Neural crest cell (in vitro differentiated cells): ENCODE data around the gene CRNKL1. TPM values are rescaled to one million over a fixed set of nuclear protein-coding genes. Genes with fewer than 3 reads are reported as not detected.

Source experiments
- DNase-seq: peaks from one replicate; pipeline ENCODE4 v3.0.0; 2021; ENCODE audit warnings: low read depth, mixed read lengths, low spot score
- H3K27ac Mint-ChIP-seq: one replicate; pipeline ENCODE4 v1.8.0; 2021; ENCODE audit warnings: mild to moderate bottlenecking, mixed read lengths; ENCODE audit not compliant: unreplicated experiment
- H3K27me3 Mint-ChIP-seq: 2 replicates; pipeline ENCODE4 v1.8.0; 2021; ENCODE audit warnings: low read depth, mild to moderate bottlenecking, mixed read lengths
- H3K36me3 Mint-ChIP-seq: 2 replicates; pipeline ENCODE4 v1.8.0; 2021; ENCODE audit warnings: low read depth, mild to moderate bottlenecking, mixed read lengths
- H3K4me1 Mint-ChIP-seq: 2 replicates; pipeline ENCODE4 v1.8.0; 2021; ENCODE audit warnings: mixed read lengths
- H3K4me3 Mint-ChIP-seq: one replicate; pipeline ENCODE4 v1.8.0; 2021; ENCODE audit warnings: mild to moderate bottlenecking, mixed read lengths
- H3K9me3 Mint-ChIP-seq: 2 replicates; pipeline ENCODE4 v1.8.0; 2021; ENCODE audit warnings: mixed read lengths
- total RNA-seq: library from RNA; stranded (reverse); gene quantifications from 2 replicates; pipeline ENCODE4 v1.2.1, GENCODE V29; 2021
- TF ChIP-seq, protein P1 (sequence below): fragments of 200-600 bp; sonication (generic); conservative IDR thresholded peaks from 2 replicates; pipeline ENCODE4 v1.5.0; 2021; ENCODE audit warnings: antibody characterized with exemption, mild to moderate bottlenecking

Gene CRNKL1
- total RNA-seq, 1 donor from 2014 or later = 25.8 TPM

DNA sequence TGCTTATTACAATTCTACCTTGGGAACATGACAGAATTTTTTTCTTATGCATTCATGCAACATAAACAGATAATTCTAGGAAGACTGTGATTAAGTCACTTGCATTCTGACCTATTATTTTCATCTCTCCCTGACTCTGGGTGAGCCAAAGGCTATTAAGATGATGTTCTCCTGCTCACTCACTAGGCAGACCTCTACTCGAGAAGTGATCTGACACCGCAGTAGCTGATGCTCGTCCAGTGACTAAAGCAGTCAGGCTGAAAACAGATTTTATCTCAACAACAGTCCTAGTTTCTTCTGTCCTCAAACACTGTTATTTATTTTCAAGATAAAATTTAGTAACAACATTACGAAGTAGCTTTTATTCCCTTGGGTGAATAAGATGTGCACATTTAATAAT, 17.8 kb downstream of the CRNKL1 start:
- Mint-ChIP-seq H3K36me3 (peaks cover 10% of the 10 kb centered on the region), H3K9me3 (no peaks in the 10 kb centered on the region), H3K27ac (no peak overlapping the region), H3K4me1 (no peaks in the 10 kb centered on the region), H3K4me3 (no peak overlapping the region), H3K27me3 (no peaks in the 10 kb centered on the region)
- TF ChIP-seq, protein P1, sequence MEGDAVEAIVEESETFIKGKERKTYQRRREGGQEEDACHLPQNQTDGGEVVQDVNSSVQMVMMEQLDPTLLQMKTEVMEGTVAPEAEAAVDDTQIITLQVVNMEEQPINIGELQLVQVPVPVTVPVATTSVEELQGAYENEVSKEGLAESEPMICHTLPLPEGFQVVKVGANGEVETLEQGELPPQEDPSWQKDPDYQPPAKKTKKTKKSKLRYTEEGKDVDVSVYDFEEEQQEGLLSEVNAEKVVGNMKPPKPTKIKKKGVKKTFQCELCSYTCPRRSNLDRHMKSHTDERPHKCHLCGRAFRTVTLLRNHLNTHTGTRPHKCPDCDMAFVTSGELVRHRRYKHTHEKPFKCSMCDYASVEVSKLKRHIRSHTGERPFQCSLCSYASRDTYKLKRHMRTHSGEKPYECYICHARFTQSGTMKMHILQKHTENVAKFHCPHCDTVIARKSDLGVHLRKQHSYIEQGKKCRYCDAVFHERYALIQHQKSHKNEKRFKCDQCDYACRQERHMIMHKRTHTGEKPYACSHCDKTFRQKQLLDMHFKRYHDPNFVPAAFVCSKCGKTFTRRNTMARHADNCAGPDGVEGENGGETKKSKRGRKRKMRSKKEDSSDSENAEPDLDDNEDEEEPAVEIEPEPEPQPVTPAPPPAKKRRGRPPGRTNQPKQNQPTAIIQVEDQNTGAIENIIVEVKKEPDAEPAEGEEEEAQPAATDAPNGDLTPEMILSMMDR = no peak
- DNase-seq = no peak

GRCh38 chr20:20031790-20032189, 20.5 kb downstream of the CRNKL1 start:
- Mint-ChIP-seq H3K9me3 (no peaks in the 10 kb centered on the region), H3K27ac (no peak overlapping the region), H3K36me3 (peaks cover 4% of the 10 kb centered on the region), H3K4me1 (no peaks in the 10 kb centered on the region), H3K27me3 (no peaks in the 10 kb centered on the region), H3K4me3 (no peak overlapping the region)
- TF ChIP-seq, protein P1 = no peak
- DNase-seq = no peak

DNA sequence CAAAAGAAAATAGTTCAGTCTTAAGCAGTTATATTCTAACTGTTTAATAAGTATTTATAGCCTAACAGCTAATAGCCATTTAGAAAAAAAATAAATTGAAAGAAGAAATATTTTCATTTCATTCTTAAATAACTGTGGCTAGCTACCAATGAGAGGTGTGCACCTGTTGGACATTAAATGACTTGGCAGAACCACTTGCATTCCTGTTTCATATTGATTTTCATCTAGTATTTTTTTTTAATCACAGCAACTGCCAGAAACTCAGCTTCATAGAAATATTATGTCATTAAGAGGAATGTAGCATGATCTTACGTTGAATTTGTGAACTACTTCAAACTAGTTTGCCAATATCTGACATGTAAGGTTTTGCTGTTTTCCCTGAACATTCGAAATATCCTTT, 25.0 kb downstream of the CRNKL1 start:
- TF ChIP-seq, protein P1 = no peak
- Mint-ChIP-seq H3K27ac (peak overlapping the region; percentile 16), H3K9me3 (no peaks in the 10 kb centered on the region), H3K36me3 (no peaks in the 10 kb centered on the region), H3K4me3 (no peak overlapping the region), H3K4me1 (no peaks in the 10 kb centered on the region), H3K27me3 (no peaks in the 10 kb centered on the region)
- DNase-seq = no peak

DNA sequence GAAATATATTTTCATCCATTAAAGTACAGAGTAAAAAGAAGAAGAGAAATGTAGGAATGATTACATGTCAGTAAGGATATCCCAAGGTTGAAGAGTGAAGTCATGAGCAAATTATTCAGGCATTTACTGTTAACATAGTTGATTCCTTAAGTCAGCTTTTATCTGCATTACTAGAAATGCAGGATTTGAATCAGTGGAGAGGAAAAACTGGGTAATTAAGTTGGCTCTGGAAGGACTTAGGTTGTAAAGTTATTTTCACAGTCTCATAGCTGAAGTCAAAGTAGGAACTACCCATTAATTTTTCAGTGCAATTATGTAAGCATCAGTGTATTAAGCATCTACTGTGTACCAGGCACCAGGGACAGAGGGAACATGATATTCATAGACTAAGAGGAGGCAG, 27.3 kb downstream of the CRNKL1 start:
- no peak for DNase-seq
- TF ChIP-seq, protein P1 = no peak
- Mint-ChIP-seq H3K4me1 (peaks cover 12% of the 10 kb centered on the region), H3K9me3 (no peaks in the 10 kb centered on the region), H3K4me3 (no peak overlapping the region), H3K36me3 (no peaks in the 10 kb centered on the region), H3K27ac (no peak overlapping the region), H3K27me3 (no peaks in the 10 kb centered on the region)

GRCh38 chr20:20023395-20023794, 28.9 kb downstream of the CRNKL1 start:
- no peaks in the 10 kb centered on the region for H3K36me3 Mint-ChIP-seq
- no peaks in the 10 kb centered on the region for H3K27me3 Mint-ChIP-seq
- no peak overlapping the region for H3K4me3 Mint-ChIP-seq
- H3K9me3 Mint-ChIP-seq = no peaks in the 10 kb centered on the region
- no peak overlapping the region for H3K27ac Mint-ChIP-seq
- H3K4me1 Mint-ChIP-seq = peaks cover 21% of the 10 kb centered on the region
- TF ChIP-seq, protein P1 = no peak
- no peak for DNase-seq

- Mint-ChIP-seq H3K4me3 (no peak overlapping the region), H3K9me3 (no peaks in the 10 kb centered on the region), H3K27ac (peak overlapping the region; percentile 64), H3K27me3 (no peaks in the 10 kb centered on the region), H3K4me1 (peaks cover 28% of the 10 kb centered on the region), H3K36me3 (no peaks in the 10 kb centered on the region)
- TF ChIP-seq, protein P1 = no peak
- DNase-seq = no peak
Observed at GRCh38 chr20:20022498-20022897, 29.8 kb downstream of the CRNKL1 start.
